CD14-positive monocyte (primary cell): ENCODE data around the gene RCVRN. TPM values are rescaled to one million over a fixed set of nuclear protein-coding genes. Genes with fewer than 3 reads are reported as not detected.

Source experiments
- DNase-seq, 3 donors: peaks; one replicate each; pipeline ENCODE4 v3.0.0-alpha.2; 2011 to 2022
- H2AFZ ChIP-seq: 2 replicates; pipeline ENCODE4 v1.6.0; 2012; ENCODE audit warnings: mild to moderate bottlenecking, low read depth, low read length, inconsistent platforms; ENCODE audit not compliant: insufficient read depth, poor library complexity, severe bottlenecking
- H3K27ac ChIP-seq, 2 donors: 1 replicate in 1 of 2; 2 replicates in 1 of 2; pipeline ENCODE4 v1.5.1; 2012 to 2013; ENCODE audit warnings: low read length in 2 of 2, control low read depth in 1 of 2, inconsistent platforms in 1 of 2, low read depth in 1 of 2, mild to moderate bottlenecking in 1 of 2
- H3K27me3 ChIP-seq, 2 donors: one replicate each; pipeline versions ENCODE4 v1.6.0 to v1.6.1; 2011 to 2013; ENCODE audit warnings: low read length in 2 of 2; ENCODE audit not compliant: control insufficient read depth in 2 of 2, insufficient read depth in 2 of 2
- H3K36me3 ChIP-seq, 2 donors: replicated peaks in 1 of 2; 1 replicate in 1 of 2; 2 replicates in 1 of 2; pipeline versions ENCODE4 v1.5.1 to v1.6.1; 2012 to 2013; ENCODE audit warnings: low read length in 2 of 2, control low read depth in 1 of 2, inconsistent platforms in 1 of 2, mild to moderate bottlenecking in 1 of 2; ENCODE audit not compliant: insufficient read depth in 2 of 2, control insufficient read depth in 1 of 2
- H3K4me1 ChIP-seq, 2 donors: 1 replicate in 1 of 2; 2 replicates in 1 of 2; pipeline versions ENCODE4 v1.5.1 to v1.6.1; 2012 to 2013; ENCODE audit warnings: low read length in 2 of 2, control low read depth in 1 of 2, inconsistent platforms in 1 of 2, mild to moderate bottlenecking in 1 of 2, moderate library complexity in 1 of 2; ENCODE audit not compliant: insufficient read depth in 2 of 2, control insufficient read depth in 1 of 2
- H3K4me2 ChIP-seq: replicated peaks from 2 replicates; pipeline ENCODE3; 2012; ENCODE audit warnings: low read length, moderate library complexity, mild to moderate bottlenecking; ENCODE audit not compliant: poor library complexity, severe bottlenecking; ENCODE audit errors: extremely low read depth
- H3K4me3 ChIP-seq, 3 experiments: fragments of 200-600 bp in 1 of 3; sonication (generic) in 1 of 3; replicated peaks in 1 of 3; 1 replicate in 2 of 3; 2 replicates in 1 of 3; pipeline ENCODE4 v1.5.1; 2011 to 2013; ENCODE audit warnings: low read length in 3 of 3, mild to moderate bottlenecking in 3 of 3, control low read depth in 2 of 3, low read depth in 2 of 3, inconsistent platforms in 1 of 3, moderate library complexity in 1 of 3
- H3K79me2 ChIP-seq: 2 replicates; pipeline ENCODE4 v1.6.0; 2012; ENCODE audit warnings: mild to moderate bottlenecking, control low read depth, inconsistent platforms, low read length, moderate library complexity; ENCODE audit not compliant: insufficient read depth
- H3K9ac ChIP-seq: 2 replicates; pipeline ENCODE4 v1.6.0; 2017; ENCODE audit warnings: low read length, mild to moderate bottlenecking; ENCODE audit not compliant: insufficient read depth, poor library complexity, severe bottlenecking
- H3K9me3 ChIP-seq, 2 donors: replicated peaks in 1 of 2; 1 replicate in 1 of 2; 2 replicates in 1 of 2; pipeline versions ENCODE4 v1.5.1 to v1.6.1; 2012 to 2013; ENCODE audit warnings: low read length in 2 of 2, control low read depth in 1 of 2; ENCODE audit not compliant: control insufficient read depth in 1 of 2, insufficient read depth in 1 of 2
- H4K20me1 ChIP-seq: 2 replicates; pipeline ENCODE4 v1.6.0; 2012; ENCODE audit warnings: mild to moderate bottlenecking, low read length, control low read depth, moderate library complexity; ENCODE audit not compliant: insufficient read depth
- H3K27ac Mint-ChIP-seq, 7 donors: one replicate each; pipeline ENCODE4 v1.8.0; 2020; ENCODE audit warnings: mild to moderate bottlenecking in 7 of 7, mixed read lengths in 7 of 7, moderate library complexity in 6 of 7, inconsistent platforms in 2 of 7
- H3K27me3 Mint-ChIP-seq, 3 donors: one replicate each; pipeline ENCODE4 v1.8.0; 2021 to 2022; ENCODE audit warnings: low read depth in 3 of 3, mild to moderate bottlenecking in 3 of 3, mixed read lengths in 3 of 3, moderate library complexity in 3 of 3, inconsistent platforms in 1 of 3
- H3K36me3 Mint-ChIP-seq, 2 donors: one replicate each; pipeline ENCODE4 v1.8.0; 2020; ENCODE audit warnings: mixed read lengths in 2 of 2, inconsistent platforms in 1 of 2, mild to moderate bottlenecking in 1 of 2
- H3K4me1 Mint-ChIP-seq: one replicate; pipeline ENCODE4 v1.8.0; 2020; ENCODE audit warnings: mild to moderate bottlenecking, mixed read lengths
- H3K4me3 Mint-ChIP-seq, 2 donors: one replicate each; pipeline ENCODE4 v1.8.0; 2020; ENCODE audit warnings: mild to moderate bottlenecking in 2 of 2, mixed read lengths in 2 of 2, moderate library complexity in 1 of 2
- H3K9me3 Mint-ChIP-seq, 7 donors: one replicate each; pipeline ENCODE4 v1.8.0; 2020 to 2022; ENCODE audit warnings: mixed read lengths in 7 of 7, mild to moderate bottlenecking in 6 of 7, moderate library complexity in 6 of 7, inconsistent platforms in 2 of 7
- WGBS: methylation state at CpG from one replicate; pipeline ENCODE4 v1.1.5; 2013; ENCODE audit warnings: missing lambda C conversion rate; ENCODE audit not compliant: insufficient coverage; 5-methylcytosine and 5-hydroxymethylcytosine counted together
- intact Hi-C, 2 donors: fragments of 100-400 bp; cut with micrococcal nuclease; formaldehyde crosslinking; loops; one replicate each; pipeline versions ENCODE4 v1.15.0 to v1.15.1; 2023
- polyA plus RNA-seq, 3 donors: library from polyadenylated mRNA; depleted of rRNA in 1 of 3; unstranded in 2 of 3; stranded (reverse) in 1 of 3; fragments of 300-500 nt in 2 of 3; fragments of >200 nt in 1 of 3; fragmentation: Illumina TruSeq in 2 of 3; gene quantifications; 1 replicate in 2 of 3; 2 replicates in 1 of 3; pipeline ENCODE4 v1.2.3, GENCODE V29; 2012 to 2021
- TF ChIP-seq, protein P1 (sequence below): fragments of 200-600 bp; IDR thresholded peaks from one replicate; pipeline ENCODE4 v1.8.0; 2022; ENCODE audit warnings: antibody characterized with exemption, mild to moderate bottlenecking

Gene RCVRN
- polyA plus RNA-seq, 3 donors, result 2.5 TPM; not detected in 2

DNA sequence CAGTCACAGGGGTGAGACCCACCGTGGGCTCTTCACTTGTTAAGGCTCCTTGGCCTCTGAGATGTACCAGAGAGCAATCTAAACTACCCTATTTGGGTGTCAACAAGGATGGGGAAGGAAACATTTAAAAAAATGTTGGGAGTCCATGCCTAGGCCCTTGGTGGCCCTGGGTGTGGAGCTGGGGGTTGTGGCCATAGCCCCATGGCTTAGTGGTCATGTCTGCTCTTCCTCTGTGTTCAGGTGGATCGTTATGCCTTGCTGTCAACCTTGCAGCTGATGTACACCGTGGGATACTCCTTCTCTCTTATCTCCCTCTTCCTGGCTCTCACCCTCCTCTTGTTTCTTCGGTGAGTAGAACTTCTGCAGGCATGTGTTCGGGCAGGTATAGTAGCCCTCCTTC, 50.8 kb downstream of the RCVRN start:
- Histone ChIP-seq H3K36me3 (no peaks in the 10 kb centered on the region), H3K27ac (no peak overlapping the region), H3K4me1 (no peaks in the 10 kb centered on the region), H3K27me3 (no peaks in the 10 kb centered on the region), H3K9ac (no peak overlapping the region), H3K79me2 (no peaks in the 10 kb centered on the region), H3K9me3 (peaks cover 0 to 8% of the 10 kb centered on the region in 2 donors), H3K4me2 (no peak overlapping the region), H4K20me1 (no peaks in the 10 kb centered on the region), H3K4me3 (no peak overlapping the region), H2AFZ (no peak overlapping the region)
- peaks cover 3 to 6% (median 4%) of the 10 kb centered on the region in 3 donors for H3K27me3 Mint-ChIP-seq
- TF ChIP-seq, protein P1, sequence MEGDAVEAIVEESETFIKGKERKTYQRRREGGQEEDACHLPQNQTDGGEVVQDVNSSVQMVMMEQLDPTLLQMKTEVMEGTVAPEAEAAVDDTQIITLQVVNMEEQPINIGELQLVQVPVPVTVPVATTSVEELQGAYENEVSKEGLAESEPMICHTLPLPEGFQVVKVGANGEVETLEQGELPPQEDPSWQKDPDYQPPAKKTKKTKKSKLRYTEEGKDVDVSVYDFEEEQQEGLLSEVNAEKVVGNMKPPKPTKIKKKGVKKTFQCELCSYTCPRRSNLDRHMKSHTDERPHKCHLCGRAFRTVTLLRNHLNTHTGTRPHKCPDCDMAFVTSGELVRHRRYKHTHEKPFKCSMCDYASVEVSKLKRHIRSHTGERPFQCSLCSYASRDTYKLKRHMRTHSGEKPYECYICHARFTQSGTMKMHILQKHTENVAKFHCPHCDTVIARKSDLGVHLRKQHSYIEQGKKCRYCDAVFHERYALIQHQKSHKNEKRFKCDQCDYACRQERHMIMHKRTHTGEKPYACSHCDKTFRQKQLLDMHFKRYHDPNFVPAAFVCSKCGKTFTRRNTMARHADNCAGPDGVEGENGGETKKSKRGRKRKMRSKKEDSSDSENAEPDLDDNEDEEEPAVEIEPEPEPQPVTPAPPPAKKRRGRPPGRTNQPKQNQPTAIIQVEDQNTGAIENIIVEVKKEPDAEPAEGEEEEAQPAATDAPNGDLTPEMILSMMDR, result no peak
- H3K4me1 Mint-ChIP-seq, result no peaks in the 10 kb centered on the region
- peaks cover 2 to 14% (median 8%) of the 10 kb centered on the region in 7 donors for H3K9me3 Mint-ChIP-seq
- WGBS, result no CpG with 5 or more reads among the region's 5 CpGs
- intact Hi-C loops, result no loop called here
- H3K27ac Mint-ChIP-seq, result no peak overlapping the region
- no peak for DNase-seq
- no peaks in the 10 kb centered on the region for H3K36me3 Mint-ChIP-seq
- no peak overlapping the region for H3K4me3 Mint-ChIP-seq

DNA sequence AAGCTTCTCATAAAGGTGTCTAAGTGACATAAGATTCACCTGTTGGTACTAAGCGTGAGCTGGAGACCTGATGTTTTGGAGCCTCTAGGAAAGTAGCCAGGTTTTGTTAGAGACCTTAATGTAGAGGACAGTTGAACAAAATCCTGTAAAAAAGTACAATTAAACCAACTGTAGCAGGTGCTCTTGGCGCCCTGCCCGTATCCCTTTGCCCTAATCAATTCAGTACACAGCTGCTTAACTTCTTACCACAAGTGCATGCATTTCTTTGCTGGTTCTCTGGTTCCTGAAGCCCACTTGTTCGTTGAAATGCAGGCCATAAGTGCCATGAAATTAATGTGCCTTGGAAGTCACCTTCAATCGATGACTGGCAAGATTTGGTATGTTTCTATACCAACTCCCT, 54.9 kb downstream of the RCVRN start:
- H3K27ac ChIP-seq, result no peak overlapping the region
- no peaks in the 10 kb centered on the region for H3K36me3 Mint-ChIP-seq
- H3K27me3 Mint-ChIP-seq, result peaks cover 4 to 6% (median 4%) of the 10 kb centered on the region in 3 donors
- no peak overlapping the region for H2AFZ ChIP-seq
- no peak for DNase-seq
- H3K9me3 ChIP-seq, result no peaks in the 10 kb centered on the region
- intact Hi-C loops, result no loop called here
- H3K4me2 ChIP-seq, result no peak overlapping the region
- 94% methylated on average over 2 of the region's 5 CpGs for WGBS
- no peaks in the 10 kb centered on the region for H4K20me1 ChIP-seq
- no peaks in the 10 kb centered on the region for H3K4me1 Mint-ChIP-seq
- TF ChIP-seq, protein P1, result no peak
- H3K4me3 Mint-ChIP-seq, result no peak overlapping the region
- no peaks in the 10 kb centered on the region for H3K79me2 ChIP-seq
- H3K9ac ChIP-seq, result no peak overlapping the region
- peaks cover 0 to 3% of the 10 kb centered on the region in 2 donors for H3K27me3 ChIP-seq
- no peaks in the 10 kb centered on the region for H3K4me1 ChIP-seq
- H3K36me3 ChIP-seq, result no peaks in the 10 kb centered on the region
- H3K27ac Mint-ChIP-seq, result no peak overlapping the region
- peaks cover 0 to 4% (median 0%) of the 10 kb centered on the region in 7 donors for H3K9me3 Mint-ChIP-seq
- no peak overlapping the region for H3K4me3 ChIP-seq

Other genes starting within 250 kb of the RCVRN start
- not detected for gene DHRS7C, start 113.7 kb downstream of the RCVRN start, polyA plus RNA-seq
- gene GSG1L2, start 83.2 kb downstream of the RCVRN start, polyA plus RNA-seq, result not detected
- gene GLP2R, start 79.3 kb downstream of the RCVRN start, polyA plus RNA-seq, result not detected